GM19351 (cell line): Measurements from ENCODE around the gene CNTN6.

Experiments used
- ATAC-seq: cut with Tn5 transposase; IDR thresholded peaks from one replicate; pipeline ENCODE4 v1.9.1; 2021; ENCODE audit warnings: mild to moderate bottlenecking, moderate library complexity; ENCODE audit not compliant: unreplicated experiment

Gene CNTN6

DNA sequence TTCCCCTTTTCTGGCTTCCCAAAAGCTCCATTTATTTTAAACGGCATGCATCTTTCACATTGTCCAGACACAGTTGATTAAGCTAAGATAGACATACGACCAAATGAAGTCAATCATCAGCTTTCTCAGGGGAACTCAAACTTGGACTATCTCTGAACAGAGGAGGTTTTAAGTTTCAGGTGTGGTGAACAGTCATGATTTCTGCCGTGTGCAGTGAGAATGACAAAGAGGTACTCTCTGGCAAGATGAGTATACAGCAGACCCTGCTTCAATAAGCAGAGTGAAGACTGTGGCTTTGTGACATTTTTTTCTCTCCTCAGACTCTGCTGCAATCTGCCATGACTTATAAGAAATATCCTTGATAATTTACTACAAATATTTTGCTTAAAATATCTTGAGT lies 307.7 kb downstream of the CNTN6 start:
- no peak for ATAC-seq

DNA sequence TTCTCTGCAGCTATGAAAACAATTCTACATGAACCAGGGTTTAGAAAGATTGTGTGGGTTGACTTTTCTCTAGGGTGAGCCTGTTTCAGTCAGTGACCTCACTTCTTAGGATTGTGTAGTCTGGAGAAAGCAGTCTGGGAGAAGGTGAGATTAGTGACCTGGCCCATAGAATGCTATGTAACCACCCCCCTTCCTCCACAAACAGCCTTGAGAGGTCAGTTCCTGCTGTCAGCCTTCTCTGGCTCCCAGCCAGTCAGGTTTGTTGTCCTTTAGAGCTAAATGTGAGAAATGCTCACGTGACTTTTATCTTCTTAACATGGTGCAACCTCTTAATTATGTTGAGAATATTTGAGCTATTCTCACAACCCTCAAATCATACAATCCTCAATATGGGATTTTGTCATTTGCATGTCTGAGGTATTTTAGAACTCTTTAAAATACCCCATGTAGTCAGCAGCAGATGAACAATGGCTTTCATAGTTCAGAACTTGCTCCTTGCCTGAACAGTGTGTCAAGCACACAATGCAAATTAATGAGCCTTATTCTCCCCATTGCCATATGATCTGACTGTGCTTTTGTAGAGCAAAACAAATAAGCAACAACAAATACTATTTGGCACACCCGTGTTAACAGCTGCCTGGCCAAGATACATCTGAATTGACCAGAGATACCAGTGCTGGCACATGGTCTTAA lies 311.6 kb downstream of the CNTN6 start:
- no peak for ATAC-seq

DNA sequence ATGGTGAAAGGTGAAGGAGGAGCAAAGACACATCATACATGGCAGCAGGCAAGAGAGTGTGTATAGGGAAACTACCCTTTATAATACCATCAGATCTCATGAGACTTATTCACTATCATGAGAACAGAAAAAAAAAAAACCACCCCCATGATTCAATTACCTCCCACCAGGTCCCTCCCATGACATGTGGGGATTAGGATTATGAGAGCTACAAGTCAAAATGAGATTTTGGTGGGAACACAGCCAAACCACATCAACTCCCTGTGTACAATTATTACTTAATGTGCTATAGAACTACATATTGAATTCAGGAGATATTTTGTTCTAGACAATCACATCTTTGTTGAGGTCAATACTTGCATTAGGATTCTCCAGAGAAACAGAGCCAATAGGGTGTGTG lies 313.4 kb downstream of the CNTN6 start:
- no peak for ATAC-seq

DNA sequence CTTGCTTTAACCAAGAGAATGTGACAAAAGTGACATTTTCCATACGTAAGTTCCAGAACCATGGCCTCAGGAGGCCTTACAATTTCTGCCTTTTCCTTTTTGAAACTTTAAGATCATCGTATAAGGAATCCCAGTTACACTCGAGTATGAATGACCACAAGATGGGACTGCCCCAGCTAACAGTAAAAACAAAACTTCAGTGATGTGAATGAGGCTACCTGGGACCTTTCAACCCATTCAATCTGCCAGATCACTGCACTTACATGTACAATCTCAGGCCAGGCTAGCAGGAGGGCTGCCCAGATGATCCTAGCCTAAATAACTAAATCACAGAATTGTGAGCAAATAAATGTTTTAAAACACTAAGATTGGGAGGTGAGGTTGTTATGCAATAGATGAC lies 328.8 kb downstream of the CNTN6 start:
- ATAC-seq: no peak

DNA sequence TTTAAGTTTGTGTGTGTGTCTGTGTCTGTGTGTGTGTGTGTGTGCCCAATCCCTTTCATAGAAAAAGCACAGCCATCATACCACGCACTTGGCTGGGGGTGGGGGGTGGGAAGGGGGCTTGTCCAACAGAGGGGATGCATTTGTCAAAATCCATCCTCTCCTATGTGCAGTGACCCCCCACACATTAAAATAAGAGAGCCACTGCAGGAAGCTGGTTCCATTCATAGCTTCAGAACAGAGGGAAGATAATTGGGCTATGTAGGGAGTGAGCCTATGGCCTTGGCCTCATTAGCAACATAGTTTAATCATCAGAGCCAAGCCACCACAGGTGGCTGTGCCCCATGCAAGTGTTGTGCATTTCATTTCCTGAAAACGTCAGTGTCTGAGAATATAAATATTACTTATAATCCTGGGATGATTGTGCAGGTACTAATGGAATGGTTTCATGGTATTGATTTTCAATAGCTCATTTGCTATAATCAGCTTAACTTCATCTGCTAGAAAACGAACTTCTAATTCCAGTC lies 330.8 kb downstream of the CNTN6 start:
- no peak for ATAC-seq

DNA sequence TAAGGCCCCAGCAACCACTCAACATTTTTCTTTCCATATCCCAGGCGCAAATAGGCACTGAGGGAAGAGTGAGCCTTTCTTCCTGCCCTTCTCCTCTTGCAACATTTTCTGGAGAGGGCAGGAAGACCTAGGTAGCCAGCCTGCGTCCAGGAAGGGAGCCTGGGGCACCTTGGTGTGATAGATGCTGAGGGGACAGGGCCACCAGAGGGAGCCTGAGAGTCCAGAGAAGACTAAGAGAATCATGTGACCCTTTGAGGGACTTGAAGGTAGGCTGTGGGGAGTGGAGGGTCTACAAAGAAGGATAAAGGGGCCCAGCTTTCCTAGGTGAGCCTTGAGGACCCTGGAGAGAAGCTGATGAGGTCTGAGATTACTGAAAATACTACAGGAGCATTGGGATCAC lies 346.6 kb downstream of the CNTN6 start:
- peak; percentile 63 for ATAC-seq

DNA sequence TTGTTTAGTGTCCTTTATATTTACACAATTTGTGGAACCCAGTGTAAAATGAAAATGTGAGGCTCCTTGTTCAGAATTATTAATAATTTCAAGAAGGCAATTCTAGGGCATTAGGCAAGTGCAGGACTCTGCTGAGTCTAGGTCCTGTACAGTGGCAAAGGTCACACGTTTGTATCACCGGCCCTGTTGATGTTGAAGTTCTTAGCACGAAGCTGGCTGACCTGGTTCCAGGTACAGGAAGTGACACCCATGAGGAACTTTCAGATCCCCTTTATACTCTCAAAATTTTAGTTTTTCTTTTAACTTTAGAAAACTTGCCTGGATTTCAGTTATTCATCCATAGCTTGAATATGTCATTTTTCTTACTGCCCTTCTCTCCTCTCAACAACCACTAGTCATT lies 349.4 kb downstream of the CNTN6 start:
- ATAC-seq: peak; percentile 43

DNA sequence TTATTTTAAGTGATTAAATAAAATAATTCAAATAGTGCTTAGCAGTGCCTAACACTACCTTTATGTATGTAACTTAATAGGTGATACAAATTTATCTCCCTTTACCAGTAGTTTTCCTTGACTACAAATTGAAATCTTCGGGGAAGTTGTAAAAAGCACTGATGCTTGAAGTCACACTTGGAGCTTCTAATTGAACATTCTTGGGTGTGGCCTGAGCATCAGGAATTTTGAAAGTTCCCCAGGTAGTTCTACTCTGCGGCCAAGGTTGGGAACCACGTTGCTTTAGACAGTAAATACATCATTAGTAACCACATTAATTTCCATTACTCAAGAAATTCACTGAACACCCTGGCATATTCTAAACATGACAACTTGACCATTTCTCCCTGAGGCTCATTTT lies 351.4 kb downstream of the CNTN6 start:
- no peak for ATAC-seq

DNA sequence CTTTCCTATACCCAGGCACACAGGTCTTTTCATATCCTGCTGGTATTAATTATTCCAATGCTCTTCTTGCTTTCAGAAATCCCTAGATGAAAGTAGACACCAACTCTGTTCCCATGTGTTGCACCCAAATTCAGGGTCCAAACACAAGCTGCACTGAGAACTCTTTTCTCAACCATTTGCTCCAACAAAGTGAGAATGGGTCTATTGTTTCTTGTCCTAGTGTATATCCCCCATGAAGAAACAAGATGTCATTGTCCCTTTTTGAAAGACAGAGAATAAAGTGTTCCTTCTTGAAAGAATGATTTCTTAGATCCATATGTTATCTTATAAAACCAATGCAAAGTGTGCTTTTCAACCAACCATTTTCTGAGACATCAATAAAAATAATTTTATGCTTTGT lies 353.7 kb downstream of the CNTN6 start:
- ATAC-seq: no peak

DNA sequence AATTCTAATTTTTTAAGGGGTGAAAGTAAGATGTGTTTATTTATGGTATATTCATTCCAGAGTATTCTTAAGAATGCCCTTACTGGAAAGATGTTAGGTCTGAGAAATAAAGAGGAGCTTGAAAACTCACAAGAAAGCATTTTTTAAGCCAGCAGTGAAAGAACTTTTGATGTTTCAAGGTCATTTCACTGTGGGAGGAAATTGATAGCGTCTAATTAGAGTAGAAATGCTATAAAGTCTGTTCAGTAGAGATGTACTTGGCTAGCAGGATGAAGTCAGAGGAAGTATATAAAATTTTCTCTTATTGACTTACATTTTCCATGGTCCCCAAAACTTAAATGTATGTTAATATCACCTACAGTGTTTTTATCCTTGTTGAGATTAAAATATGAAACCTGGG lies 354.6 kb downstream of the CNTN6 start:
- ATAC-seq: no peak

DNA sequence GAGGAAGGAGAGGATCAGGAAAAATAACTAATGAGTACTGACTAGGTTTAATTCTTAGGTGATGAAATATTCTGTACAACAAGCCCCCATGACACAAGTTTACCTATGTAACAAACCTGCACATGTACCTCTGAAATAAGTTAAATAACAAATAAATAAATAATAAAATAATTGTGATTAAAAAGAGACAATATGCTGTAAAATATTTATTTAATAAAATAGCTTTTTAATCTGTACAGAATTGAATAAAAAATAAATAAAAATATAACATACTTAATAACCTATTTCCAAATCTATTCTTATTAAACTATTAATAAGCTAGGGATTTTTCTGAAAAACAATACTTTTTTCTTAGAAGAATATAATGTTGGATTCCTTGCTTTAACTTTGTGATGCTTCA lies 355.6 kb downstream of the CNTN6 start:
- ATAC-seq: no peak
